Measurements from ENCODE around the gene ARID1B. TPM values are rescaled to one million over a fixed set of nuclear protein-coding genes. Genes with fewer than 3 reads are reported as not detected.

Gene ARID1B
- total and polyA plus RNA-seq, 8 donors = 67.6 to 102 (median 99.0) TPM

DNA sequence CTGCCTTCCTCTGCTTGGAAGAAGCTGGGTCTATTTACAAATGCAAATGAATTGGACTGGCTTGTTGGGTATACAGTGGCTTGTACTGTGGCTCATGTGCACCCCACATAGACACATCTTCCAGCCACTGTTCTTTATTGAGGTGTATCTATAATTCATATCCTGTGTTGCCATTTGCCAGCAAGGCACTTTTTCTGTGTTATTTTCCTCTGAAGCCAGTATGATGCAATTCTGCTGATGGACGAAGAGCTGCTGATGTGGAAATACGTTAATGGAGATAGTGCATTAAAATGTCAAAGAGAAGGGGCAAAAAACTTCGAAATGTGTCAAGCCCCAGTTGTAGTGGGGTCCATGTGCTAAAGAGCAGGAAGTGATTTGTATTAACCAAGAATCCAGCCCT is 378.6 kb downstream of the ARID1B start:
- ATAC-seq (no peak), DNase-seq (peak in 1 of 4 donors; percentile 33)
- peaks cover 0 to 15% of the 10 kb centered on the region in 2 donors for H3K36me3 ChIP-seq
- H3K4me1 ChIP-seq = no peaks in the 10 kb centered on the region
- no peaks in the 10 kb centered on the region for H3K27me3 ChIP-seq
- TF ChIP-seq, protein P1, sequence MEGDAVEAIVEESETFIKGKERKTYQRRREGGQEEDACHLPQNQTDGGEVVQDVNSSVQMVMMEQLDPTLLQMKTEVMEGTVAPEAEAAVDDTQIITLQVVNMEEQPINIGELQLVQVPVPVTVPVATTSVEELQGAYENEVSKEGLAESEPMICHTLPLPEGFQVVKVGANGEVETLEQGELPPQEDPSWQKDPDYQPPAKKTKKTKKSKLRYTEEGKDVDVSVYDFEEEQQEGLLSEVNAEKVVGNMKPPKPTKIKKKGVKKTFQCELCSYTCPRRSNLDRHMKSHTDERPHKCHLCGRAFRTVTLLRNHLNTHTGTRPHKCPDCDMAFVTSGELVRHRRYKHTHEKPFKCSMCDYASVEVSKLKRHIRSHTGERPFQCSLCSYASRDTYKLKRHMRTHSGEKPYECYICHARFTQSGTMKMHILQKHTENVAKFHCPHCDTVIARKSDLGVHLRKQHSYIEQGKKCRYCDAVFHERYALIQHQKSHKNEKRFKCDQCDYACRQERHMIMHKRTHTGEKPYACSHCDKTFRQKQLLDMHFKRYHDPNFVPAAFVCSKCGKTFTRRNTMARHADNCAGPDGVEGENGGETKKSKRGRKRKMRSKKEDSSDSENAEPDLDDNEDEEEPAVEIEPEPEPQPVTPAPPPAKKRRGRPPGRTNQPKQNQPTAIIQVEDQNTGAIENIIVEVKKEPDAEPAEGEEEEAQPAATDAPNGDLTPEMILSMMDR (IDR thresholded peaks at IDR 0.05) = no peak
- no peaks in the 10 kb centered on the region for H3K9me3 ChIP-seq
- H3K27ac ChIP-seq = no peak overlapping the region
- intact Hi-C loops (cut with DNase I) = no loop called here
- H3K4me3 ChIP-seq = no peak overlapping the region

DNA sequence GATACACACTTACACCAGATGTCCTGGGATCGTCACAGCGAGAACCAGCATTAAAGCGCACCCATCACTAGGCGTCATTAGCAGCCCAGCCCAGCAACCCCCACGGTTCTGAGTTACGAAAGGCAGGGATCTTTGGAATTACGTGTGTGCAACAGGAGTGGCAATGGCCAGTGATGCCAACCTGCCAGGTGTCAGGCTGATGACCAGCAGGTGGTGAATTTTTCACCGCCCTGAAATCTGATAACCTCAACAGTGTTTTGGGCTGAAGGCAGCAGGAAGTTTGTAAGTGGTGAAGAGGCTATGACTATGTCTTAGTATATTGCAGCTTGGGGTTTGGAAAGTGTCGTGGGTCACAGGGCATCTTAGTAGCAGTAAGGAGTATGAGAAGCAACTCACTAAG is 380.1 kb downstream of the ARID1B start:
- H3K36me3 ChIP-seq = peaks cover 0 to 15% of the 10 kb centered on the region in 2 donors
- TF ChIP-seq, protein P1 (IDR thresholded peaks at IDR 0.05) = no peak
- no peaks in the 10 kb centered on the region for H3K27me3 ChIP-seq
- ATAC-seq = no peak
- no peak overlapping the region for H3K27ac ChIP-seq
- intact Hi-C loops (cut with DNase I) = no loop called here
- no peaks in the 10 kb centered on the region for H3K9me3 ChIP-seq
- H3K4me1 ChIP-seq = no peaks in the 10 kb centered on the region
- no peak for DNase-seq
- no peak overlapping the region for H3K4me3 ChIP-seq

DNA sequence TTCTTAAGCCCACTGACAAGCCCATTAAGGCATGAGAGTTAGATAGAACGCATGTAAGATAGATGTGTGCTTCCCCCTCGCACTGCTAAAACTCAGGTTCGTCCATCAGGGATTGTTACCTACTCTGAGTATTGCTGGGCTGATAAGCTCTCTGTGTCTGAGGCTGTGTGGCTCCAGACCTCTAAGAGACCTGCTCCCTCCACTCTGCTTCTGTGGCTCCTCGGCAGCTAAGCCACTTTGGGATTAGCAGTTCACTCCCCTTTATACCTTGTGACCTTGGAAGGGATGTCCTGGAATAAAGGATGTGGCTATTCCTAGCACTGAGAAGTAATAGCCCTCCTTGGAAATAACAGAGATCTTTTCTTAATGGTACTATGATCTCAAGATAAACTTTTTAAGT is 381.3 kb downstream of the ARID1B start:
- Histone ChIP-seq H3K4me1 (no peaks in the 10 kb centered on the region), H3K27ac (no peak overlapping the region), H3K9me3 (no peaks in the 10 kb centered on the region), H3K27me3 (no peaks in the 10 kb centered on the region), H3K4me3 (no peak overlapping the region), H3K36me3 (peaks cover 0 to 15% of the 10 kb centered on the region in 2 donors)
- intact Hi-C loops (cut with DNase I) = no loop called here
- ATAC-seq (no peak), DNase-seq (no peak)
- TF ChIP-seq, protein P1 (IDR thresholded peaks at IDR 0.05) = no peak

DNA sequence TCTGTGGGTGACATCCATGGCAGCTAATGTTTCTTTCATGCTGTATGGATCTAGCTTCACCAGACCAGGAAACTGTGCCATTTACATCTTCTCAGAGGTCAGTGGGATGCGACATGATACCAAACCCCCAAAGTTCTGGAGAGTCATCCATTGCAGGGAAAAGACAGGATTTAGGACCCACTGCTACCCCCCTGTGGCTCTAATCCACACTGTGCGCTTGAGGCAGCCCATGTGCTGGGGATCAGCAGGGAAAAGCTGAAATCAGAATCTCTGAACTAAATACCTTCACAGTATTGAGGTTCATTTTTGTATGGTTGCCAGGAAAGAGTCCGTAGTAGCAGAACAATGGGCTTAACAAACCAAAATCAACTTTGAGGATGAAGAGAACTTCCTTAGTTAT is 381.7 kb downstream of the ARID1B start:
- DNase-seq (no peak), ATAC-seq (peak; percentile 31)
- Histone ChIP-seq H3K27ac (no peak overlapping the region), H3K27me3 (no peaks in the 10 kb centered on the region), H3K4me3 (no peak overlapping the region), H3K9me3 (no peaks in the 10 kb centered on the region), H3K36me3 (peaks cover 0 to 11% of the 10 kb centered on the region in 2 donors), H3K4me1 (no peaks in the 10 kb centered on the region)
- TF ChIP-seq, protein P1 (IDR thresholded peaks at IDR 0.05) = no peak
- intact Hi-C loops (cut with DNase I) = no loop called here

DNA sequence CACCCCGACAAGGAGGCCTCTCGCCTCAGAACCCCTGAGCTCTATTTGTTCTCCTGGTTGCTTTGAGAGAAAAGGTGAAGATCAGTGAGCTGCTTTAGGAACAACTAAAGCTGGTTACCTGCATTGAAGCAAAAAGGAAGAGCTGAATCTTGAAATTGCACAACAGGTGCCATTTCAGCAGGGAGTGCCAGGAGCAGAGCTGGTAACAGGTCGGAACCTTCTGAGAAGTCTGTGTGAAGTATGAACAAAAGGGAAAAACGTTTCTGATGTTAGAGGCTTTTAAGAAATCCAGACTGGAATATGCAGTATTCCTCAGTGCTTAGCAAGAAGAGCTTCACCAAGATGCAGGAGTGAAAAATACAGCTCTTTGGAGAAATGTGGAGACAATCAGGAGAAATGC is 382.2 kb downstream of the ARID1B start:
- H3K4me1 ChIP-seq = no peaks in the 10 kb centered on the region
- H3K4me3 ChIP-seq = no peak overlapping the region
- H3K9me3 ChIP-seq = no peaks in the 10 kb centered on the region
- TF ChIP-seq, protein P1 (IDR thresholded peaks at IDR 0.05) = no peak
- peak; percentile 58 for ATAC-seq
- DNase-seq = no peak
- intact Hi-C loops (cut with DNase I) = no loop called here
- peaks cover 0 to 10% of the 10 kb centered on the region in 2 donors for H3K36me3 ChIP-seq
- no peak overlapping the region for H3K27ac ChIP-seq
- H3K27me3 ChIP-seq = no peaks in the 10 kb centered on the region
